ENCODE measurements around the gene DEFB129. TPM values are rescaled to one million over a fixed set of nuclear protein-coding genes. Genes with fewer than 3 reads are reported as not detected.
"Not testable (repeated sequence)": the region's sequence is repeated elsewhere in the genome, so short reads cannot be mapped to it uniquely, and the experiment has no call there.

Gene DEFB129, protein sequence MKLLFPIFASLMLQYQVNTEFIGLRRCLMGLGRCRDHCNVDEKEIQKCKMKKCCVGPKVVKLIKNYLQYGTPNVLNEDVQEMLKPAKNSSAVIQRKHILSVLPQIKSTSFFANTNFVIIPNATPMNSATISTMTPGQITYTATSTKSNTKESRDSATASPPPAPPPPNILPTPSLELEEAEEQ
- polyA plus RNA-seq (2012; ENCODE audit: low read depth, missing spikeins): not detected

DNA sequence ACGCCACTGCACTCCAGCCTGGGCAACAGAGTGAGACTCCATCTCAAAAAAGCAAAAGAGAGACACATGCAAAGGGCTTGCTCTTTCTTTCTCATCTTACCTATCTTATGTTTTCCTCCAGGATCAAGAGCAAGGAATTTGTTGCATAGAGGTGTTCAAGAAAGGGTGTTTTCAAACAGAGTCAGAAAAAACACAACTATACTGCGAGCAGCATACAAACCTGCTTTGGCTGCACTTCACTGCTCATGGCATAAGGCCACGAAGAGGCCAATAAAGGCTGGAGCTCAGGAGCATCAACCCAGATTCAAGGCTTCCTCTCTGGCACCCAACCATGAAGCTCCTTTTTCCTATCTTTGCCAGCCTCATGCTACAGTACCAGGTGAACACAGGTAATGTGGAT lies at the start of gene DEFB129:
Gene DEFB129 (plus strand): TSS at position 301 of the 400 bp plus-strand sequence. CDS start 31 bp downstream, at position 332.
- no peak for TF ChIP-seq PAX5 (IDR thresholded peaks at IDR 0.05; ENCODE audit: insufficient read depth, low read length, severe bottlenecking)
- no peak for TF ChIP-seq TAF1 (IDR thresholded peaks at IDR 0.05; ENCODE audit: low read depth, low read length)
- TF ChIP-seq POLR2A (IDR thresholded peaks at IDR 0.05; ENCODE audit: low read depth, low read length): no peak
- no peak for TF ChIP-seq POLR2AphosphoS5 (IDR thresholded peaks at IDR 0.05; ENCODE audit: low read depth, low read length)
- TF ChIP-seq POU2F2 (IDR thresholded peaks at IDR 0.05; ENCODE audit: low read depth, low read length): no peak
- no peak for TF ChIP-seq SPI1 (IDR thresholded peaks at IDR 0.05; ENCODE audit: low read depth, low read length)
- FAIRE-seq: no peak
- DNase-seq (ENCODE audit: insufficient read length, low spot score): no peak

DNA sequence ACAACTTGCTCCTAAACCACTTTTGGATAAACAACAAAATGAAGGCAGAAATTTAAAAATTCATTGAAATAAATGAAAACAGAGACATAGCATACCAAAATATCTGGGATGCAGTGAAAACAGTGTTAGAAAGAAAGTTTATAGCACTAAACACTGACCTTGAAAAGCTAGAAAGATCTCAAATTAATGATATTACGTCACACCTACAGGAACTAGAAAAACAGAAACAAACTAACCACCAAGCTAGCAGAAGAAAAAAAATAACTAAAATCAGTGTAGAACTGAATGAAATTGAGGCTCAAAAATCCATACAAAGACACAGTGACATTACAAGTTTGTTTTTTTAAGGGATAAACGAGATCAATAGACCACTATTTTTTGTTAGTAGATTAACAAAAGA lies 42.8 kb upstream of the DEFB129 start:
- FAIRE-seq (no peak), DNase-seq (ENCODE audit: insufficient read length, low spot score) (no peak)
- TF ChIP-seq POLR2AphosphoS5 (IDR thresholded peaks at IDR 0.05; ENCODE audit: low read depth, low read length) (no peak), TAF1 (IDR thresholded peaks at IDR 0.05; ENCODE audit: low read depth, low read length) (no peak), PAX5 (IDR thresholded peaks at IDR 0.05; ENCODE audit: insufficient read depth, low read length, severe bottlenecking) (no peak), SPI1 (IDR thresholded peaks at IDR 0.05; ENCODE audit: low read depth, low read length) (no peak), POU2F2 (IDR thresholded peaks at IDR 0.05; ENCODE audit: low read depth, low read length) (no peak), POLR2A (IDR thresholded peaks at IDR 0.05; ENCODE audit: low read depth, low read length) (no peak)

DNA sequence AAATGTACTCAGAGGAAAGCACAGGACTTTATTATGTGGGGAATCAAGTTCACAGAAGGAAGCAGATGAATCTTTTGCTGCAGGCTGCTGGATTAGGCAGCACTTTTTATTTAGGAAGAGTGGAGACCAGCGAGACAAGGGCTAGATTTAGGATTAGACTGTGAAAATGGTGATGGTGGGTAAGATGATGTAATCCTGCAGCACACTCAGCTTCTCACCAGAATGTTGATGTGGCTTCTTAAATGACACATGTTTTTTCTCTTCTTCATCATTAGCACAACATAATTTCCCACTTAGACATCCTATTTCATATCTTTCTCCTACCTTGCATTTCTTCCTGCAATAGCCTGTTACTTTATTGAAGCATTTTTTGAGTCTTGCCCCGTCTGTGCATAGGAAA lies 39.3 kb upstream of the DEFB129 start:
- TF ChIP-seq TAF1 (IDR thresholded peaks at IDR 0.05; ENCODE audit: low read depth, low read length): no peak
- no peak for TF ChIP-seq POLR2A (IDR thresholded peaks at IDR 0.05; ENCODE audit: low read depth, low read length)
- TF ChIP-seq PAX5 (IDR thresholded peaks at IDR 0.05; ENCODE audit: insufficient read depth, low read length, severe bottlenecking): no peak
- TF ChIP-seq SPI1 (IDR thresholded peaks at IDR 0.05; ENCODE audit: low read depth, low read length): no peak
- TF ChIP-seq POLR2AphosphoS5 (IDR thresholded peaks at IDR 0.05; ENCODE audit: low read depth, low read length): no peak
- no peak for TF ChIP-seq POU2F2 (IDR thresholded peaks at IDR 0.05; ENCODE audit: low read depth, low read length)
- DNase-seq (ENCODE audit: insufficient read length, low spot score) (no peak), FAIRE-seq (no peak)

DNA sequence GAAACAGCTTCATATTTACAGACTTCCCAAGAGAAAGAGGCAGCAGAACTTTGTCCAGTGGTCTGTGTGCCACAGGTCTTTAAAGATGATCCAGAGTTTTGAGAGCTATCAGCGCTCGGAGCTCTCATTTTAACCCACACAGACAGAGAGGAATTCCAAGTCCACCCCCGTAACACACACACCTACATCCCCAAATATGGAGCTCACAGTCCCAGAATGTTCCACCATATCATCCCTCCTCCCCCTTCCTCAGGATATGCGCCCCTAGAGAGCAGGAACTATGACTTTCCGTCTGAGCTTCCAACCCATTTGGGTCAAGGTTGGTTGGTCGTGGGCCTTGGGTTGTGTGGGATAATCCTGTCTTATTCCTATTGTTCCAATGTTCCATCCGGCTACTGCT lies 37.4 kb upstream of the DEFB129 start, which contains the start of gene DEFB128:
Gene DEFB128 (minus strand): TSS at position 101 of the 400 bp plus-strand sequence. CDS start 88 bp downstream, at position 13.
- no peak for DNase-seq (ENCODE audit: insufficient read length, low spot score)
- TF ChIP-seq PAX5 (IDR thresholded peaks at IDR 0.05; ENCODE audit: insufficient read depth, low read length, severe bottlenecking): no peak
- no peak for TF ChIP-seq TAF1 (IDR thresholded peaks at IDR 0.05; ENCODE audit: low read depth, low read length)
- TF ChIP-seq POU2F2 (IDR thresholded peaks at IDR 0.05; ENCODE audit: low read depth, low read length): no peak
- TF ChIP-seq POLR2AphosphoS5 (IDR thresholded peaks at IDR 0.05; ENCODE audit: low read depth, low read length): no peak
- no peak for TF ChIP-seq SPI1 (IDR thresholded peaks at IDR 0.05; ENCODE audit: low read depth, low read length)
- no peak for TF ChIP-seq POLR2A (IDR thresholded peaks at IDR 0.05; ENCODE audit: low read depth, low read length)
- FAIRE-seq: no peak

DNA sequence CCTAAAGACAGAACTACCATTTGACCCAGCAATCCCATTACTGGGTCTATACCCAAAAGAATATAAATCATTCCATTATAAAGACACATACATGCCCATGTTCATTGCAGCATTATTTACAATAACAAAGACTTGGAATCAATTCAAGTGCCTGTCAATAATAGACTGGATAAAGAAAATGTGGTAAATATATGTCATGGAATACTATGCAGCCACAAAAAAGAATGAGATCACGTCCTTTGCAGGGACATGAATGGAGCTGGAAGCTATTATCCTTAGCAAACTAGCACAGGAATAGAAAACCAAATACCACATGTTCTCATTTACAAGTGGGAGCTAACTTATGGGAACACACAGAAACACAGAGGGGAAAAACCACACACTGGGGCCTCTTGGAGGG lies 28.8 kb upstream of the DEFB129 start:
- DNase-seq (ENCODE audit: insufficient read length, low spot score) (no peak), FAIRE-seq (no peak)
- TF ChIP-seq TAF1 (IDR thresholded peaks at IDR 0.05; ENCODE audit: low read depth, low read length) (no peak), SPI1 (IDR thresholded peaks at IDR 0.05; ENCODE audit: low read depth, low read length) (no peak), POLR2A (IDR thresholded peaks at IDR 0.05; ENCODE audit: low read depth, low read length) (no peak), PAX5 (IDR thresholded peaks at IDR 0.05; ENCODE audit: insufficient read depth, low read length, severe bottlenecking) (no peak), POLR2AphosphoS5 (IDR thresholded peaks at IDR 0.05; ENCODE audit: low read depth, low read length) (no peak), POU2F2 (IDR thresholded peaks at IDR 0.05; ENCODE audit: low read depth, low read length) (no peak)

DNA sequence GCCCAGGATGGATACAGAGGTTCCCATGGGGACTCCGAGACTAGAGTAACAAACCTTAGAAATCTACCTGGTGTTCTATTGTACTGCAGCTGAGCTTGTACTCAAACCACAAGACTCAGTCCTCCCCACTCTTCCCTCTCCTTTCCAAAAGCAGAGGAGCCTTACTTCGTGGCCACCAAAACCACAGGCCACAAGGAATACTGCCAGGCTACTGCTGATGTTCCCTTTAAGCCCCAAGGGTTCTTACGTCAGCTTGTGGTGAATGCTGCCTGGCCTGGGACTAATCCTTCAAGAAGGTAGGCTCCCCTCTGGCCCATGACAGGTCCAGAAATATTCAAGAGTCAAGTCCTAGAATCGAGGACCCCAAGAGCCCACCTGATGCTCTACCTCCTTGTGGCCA lies 27.1 kb upstream of the DEFB129 start:
- TF ChIP-seq SPI1 (IDR thresholded peaks at IDR 0.05; ENCODE audit: low read depth, low read length): no peak

DNA sequence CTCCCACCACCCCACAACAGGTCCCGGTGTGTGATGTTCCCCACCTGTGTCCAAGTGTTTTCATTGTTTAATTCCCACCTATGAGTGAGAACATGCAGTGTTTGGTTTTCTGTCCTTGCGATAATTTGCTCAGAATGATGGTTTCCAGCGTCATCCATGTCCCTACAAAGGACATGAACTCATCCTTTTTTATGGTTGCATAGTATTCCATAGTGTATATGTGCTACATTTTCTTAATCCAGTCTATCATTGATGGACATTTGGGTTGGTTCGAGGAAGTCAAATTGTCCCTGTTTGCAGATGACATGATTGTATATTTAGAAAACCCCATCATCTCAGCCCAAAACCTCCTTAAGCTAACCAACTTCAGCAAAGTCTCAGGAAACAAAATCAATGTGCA lies 23.4 kb upstream of the DEFB129 start:
- DNase-seq (ENCODE audit: insufficient read length, low spot score); FAIRE-seq: not testable (repeated sequence)

More for the DNA sequence above, 27.1 kb upstream of the DEFB129 start:
- DNase-seq (ENCODE audit: insufficient read length, low spot score): no peak
- no peak for FAIRE-seq

DNA sequence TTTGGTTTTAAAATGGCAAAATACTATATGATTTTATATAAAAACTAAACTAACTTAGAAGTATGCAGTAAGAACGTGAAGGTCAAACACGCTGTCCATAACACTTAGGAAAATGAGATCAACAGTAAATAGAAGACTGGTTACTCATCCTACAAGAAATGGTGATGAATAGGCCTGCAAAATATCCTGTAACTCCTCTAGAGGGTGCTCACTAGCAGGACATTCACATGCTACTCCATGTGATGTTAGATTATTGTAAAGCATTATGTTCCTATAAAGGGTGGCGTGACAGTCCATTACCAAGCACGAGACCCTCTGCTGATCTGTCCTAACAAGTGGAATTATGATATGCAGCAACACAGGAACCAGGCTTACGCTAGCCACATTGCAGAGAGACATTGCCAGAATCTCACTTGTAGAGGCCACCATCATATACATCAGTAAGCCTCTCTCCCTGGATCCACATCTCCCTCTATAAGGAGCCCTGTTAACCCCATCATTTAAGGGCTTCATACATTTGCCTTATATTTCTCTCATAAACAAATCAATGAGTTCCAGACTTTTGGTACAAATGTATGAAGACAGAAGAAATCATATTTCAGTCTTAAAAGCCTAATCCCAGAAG lies 18.0 kb upstream of the DEFB129 start:
- FAIRE-seq (peak; percentile 93), DNase-seq (ENCODE audit: insufficient read length, low spot score) (peak; percentile 5)

DNA sequence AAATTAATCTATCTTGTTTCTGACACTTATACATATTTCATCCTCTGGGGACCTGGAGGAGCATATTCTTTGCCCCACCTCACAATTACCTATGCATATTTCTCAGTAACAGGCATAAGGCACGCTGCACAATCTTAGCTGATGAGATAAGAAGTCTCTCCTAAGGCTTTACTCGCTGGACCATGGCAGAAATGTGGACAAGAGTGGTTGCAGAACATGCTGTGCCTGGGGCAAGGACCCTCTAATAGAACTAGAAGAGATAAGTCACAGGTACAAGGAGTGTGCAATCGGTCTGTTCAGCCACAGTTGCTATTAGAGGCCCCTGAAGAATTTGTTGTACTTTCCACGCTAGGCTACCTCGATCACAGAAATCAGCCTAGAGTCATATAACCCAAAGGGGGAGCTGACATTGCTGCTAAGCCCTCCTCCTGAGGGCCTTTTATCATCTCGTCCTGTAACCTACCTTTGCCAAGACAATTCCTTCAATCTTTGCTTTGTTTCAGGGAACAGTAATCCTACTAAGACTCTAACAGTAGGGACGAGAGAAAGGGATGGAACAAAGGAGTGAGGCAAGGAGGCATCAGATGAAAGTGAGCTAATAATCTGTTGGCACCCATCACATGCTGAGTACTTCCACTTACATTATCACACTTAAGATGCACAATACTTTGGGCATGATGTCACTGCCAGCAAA lies 16.1 kb upstream of the DEFB129 start:
- DNase-seq (ENCODE audit: insufficient read length, low spot score) (no peak), FAIRE-seq (no peak)
- TF ChIP-seq TAF1 (IDR thresholded peaks at IDR 0.05; ENCODE audit: low read depth, low read length) (no peak), POLR2AphosphoS5 (IDR thresholded peaks at IDR 0.05; ENCODE audit: low read depth, low read length) (no peak)

More for the DNA sequence above, 18.0 kb upstream of the DEFB129 start:
- TF ChIP-seq SPI1 (IDR thresholded peaks at IDR 0.05; ENCODE audit: low read depth, low read length): no peak
- no peak for TF ChIP-seq POU2F2 (IDR thresholded peaks at IDR 0.05; ENCODE audit: low read depth, low read length)
- TF ChIP-seq POLR2A (IDR thresholded peaks at IDR 0.05; ENCODE audit: low read depth, low read length): no peak
- TF ChIP-seq PAX5 (IDR thresholded peaks at IDR 0.05; ENCODE audit: insufficient read depth, low read length, severe bottlenecking): no peak
- TF ChIP-seq TAF1 (IDR thresholded peaks at IDR 0.05; ENCODE audit: low read depth, low read length): no peak
- TF ChIP-seq POLR2AphosphoS5 (IDR thresholded peaks at IDR 0.05; ENCODE audit: low read depth, low read length): no peak

DNA sequence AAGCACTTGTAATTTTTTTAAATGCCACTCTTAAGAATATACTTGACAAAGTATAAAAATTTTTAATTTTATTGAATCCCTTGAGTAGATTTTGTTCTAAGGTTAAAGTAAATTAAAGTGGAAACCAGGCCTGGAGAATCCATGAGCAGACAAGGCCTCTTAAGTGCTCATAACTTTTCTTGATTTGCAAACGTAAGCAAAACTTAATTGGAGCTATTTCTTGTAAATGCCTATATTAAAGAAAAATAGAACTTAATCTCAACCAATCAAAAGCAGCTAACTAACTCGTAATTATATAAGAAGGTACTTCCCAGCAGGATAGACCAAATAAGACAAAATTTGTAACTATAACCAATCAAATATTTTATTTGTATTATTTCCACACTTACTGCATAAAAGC lies 12.7 kb upstream of the DEFB129 start:
- DNase-seq (ENCODE audit: insufficient read length, low spot score) (no peak), FAIRE-seq (no peak)
- no peak for TF ChIP-seq SPI1 (IDR thresholded peaks at IDR 0.05; ENCODE audit: low read depth, low read length)
- no peak for TF ChIP-seq PAX5 (IDR thresholded peaks at IDR 0.05; ENCODE audit: insufficient read depth, low read length, severe bottlenecking)
- no peak for TF ChIP-seq POLR2A (IDR thresholded peaks at IDR 0.05; ENCODE audit: low read depth, low read length)
- no peak for TF ChIP-seq POLR2AphosphoS5 (IDR thresholded peaks at IDR 0.05; ENCODE audit: low read depth, low read length)
- no peak for TF ChIP-seq TAF1 (IDR thresholded peaks at IDR 0.05; ENCODE audit: low read depth, low read length)
